HCT116 (cell line): ENCODE results near the gene ITPR2. TPM values are rescaled to one million over a fixed set of nuclear protein-coding genes. Genes with fewer than 3 reads are reported as not detected.

Source experiments
- ATAC-seq: fragments of 200-7000 bp; cut with Tn5 transposase; 2 replicates; pipeline ENCODE4 v1.9.1; 2020; ENCODE audit warnings: mild to moderate bottlenecking, moderate library complexity
- BruUV-seq: library from RNA; stranded (reverse); fragments of 400-500 nt; replicated peaks from 2 replicates; lab custom pipeline; 2021; lab: Mats Ljungman, UMichigan
- CTCF ChIA-PET: fragments of 300-600 bp; sonication (Branson Sonifier 250); formaldehyde crosslinking; loops from one replicate; lab custom pipeline; 2021; ENCODE audit warnings: antibody characterized with exemption; lab: Charles Lee
- POLR2A ChIA-PET: fragments of 300-600, 350-600 bp; sonication (Branson Sonifier 250); formaldehyde crosslinking; loops from one replicate; lab custom pipeline; 2021; ENCODE audit warnings: antibody characterized with exemption; lab: Charles Lee
- RAD21 ChIA-PET, 2 experiments: fragments of 300-600 bp; sonication (Branson Sonifier 250); formaldehyde crosslinking; loops; one replicate each; lab custom pipeline; 2023; ENCODE audit warnings: low total read pairs in 2 of 2; ENCODE audit not compliant: uncharacterized antibody in 2 of 2, unreplicated experiment in 2 of 2, low non-redundant PET in 1 of 2; lab: Charles Lee
- DNase-seq: peaks from one replicate; pipeline ENCODE4 v3.0.0-alpha.2; 2010; ENCODE audit warnings: low read depth, low spot score
- H2AFZ ChIP-seq: fragments of 200-600 bp; shearing (Covaris generic), sonication (generic); 2 replicates; pipeline ENCODE4 v1.6.1; 2017; ENCODE audit warnings: low read depth, mixed run types, mixed read lengths, antibody characterized with exemption, low read length; ENCODE audit not compliant: poor library complexity, severe bottlenecking
- H3K27ac ChIP-seq: 2 replicates; pipeline ENCODE4 v1.5.1; 2012; ENCODE audit warnings: low read depth, low read length
- H3K27me3 ChIP-seq: fragments of 200-600 bp; sonication (generic); 2 replicates; pipeline ENCODE4 v1.6.1; 2016; ENCODE audit warnings: mixed run types, low read length, mixed read lengths; ENCODE audit not compliant: insufficient read depth
- H3K36me3 ChIP-seq, 2 experiments: fragments of 200-500 bp in 1 of 2; fragments of 200-600 bp in 1 of 2; sonication (Bioruptor generic) in 1 of 2; sonication (generic) in 1 of 2; 2 replicates each; pipeline versions ENCODE4 v1.5.1 to v1.6.1; 2014 to 2016; ENCODE audit warnings: low read length in 2 of 2, inconsistent platforms in 1 of 2, mixed read lengths in 1 of 2, mixed run types in 1 of 2; ENCODE audit not compliant: insufficient read depth in 2 of 2, control insufficient read depth in 1 of 2
- H3K4me1 ChIP-seq, 2 experiments: fragments of 200-600 bp in 1 of 2; sonication (generic) in 1 of 2; 2 replicates each; pipeline versions ENCODE4 v1.5.1 to v1.6.1; 2012 to 2017; ENCODE audit warnings: low read length in 2 of 2, inconsistent platforms in 1 of 2, mild to moderate bottlenecking in 1 of 2, mixed read lengths in 1 of 2, mixed run types in 1 of 2, moderate library complexity in 1 of 2; ENCODE audit not compliant: insufficient read depth in 2 of 2, control insufficient read depth in 1 of 2
- H3K4me2 ChIP-seq: fragments of 200-600 bp; sonication (generic); 2 replicates; pipeline ENCODE4 v1.6.1; 2017; ENCODE audit warnings: mixed run types, low read length, mixed read lengths
- H3K4me3 ChIP-seq, 2 experiments: fragments of 200-600 bp in 1 of 2; sonication (generic) in 1 of 2; replicated peaks in 1 of 2; 2 replicates each; pipeline ENCODE4 v1.5.1; 2011 to 2016; ENCODE audit warnings: low read length in 2 of 2, control low read depth in 1 of 2, low read depth in 1 of 2, mild to moderate bottlenecking in 1 of 2, mixed read lengths in 1 of 2, mixed run types in 1 of 2
- H3K79me2 ChIP-seq: fragments of 200-600 bp; sonication (generic); 2 replicates; pipeline ENCODE4 v1.6.1; 2017; ENCODE audit warnings: mild to moderate bottlenecking, mixed run types, low read length, moderate library complexity, mixed read lengths; ENCODE audit not compliant: insufficient read depth
- H3K9ac ChIP-seq: fragments of 200-600 bp; sonication (generic); 2 replicates; pipeline ENCODE4 v1.6.1; 2016; ENCODE audit warnings: low read length, mixed read lengths
- H3K9me2 ChIP-seq: fragments of 200-600 bp; sonication (generic), shearing (Covaris generic); 2 replicates; pipeline ENCODE4 v1.6.1; 2017; ENCODE audit warnings: mixed run types, mild to moderate bottlenecking, moderate library complexity; ENCODE audit not compliant: insufficient read depth
- H3K9me3 ChIP-seq, 2 experiments: fragments of 200-500 bp in 1 of 2; fragments of 200-600 bp in 1 of 2; sonication (Bioruptor generic) in 1 of 2; sonication (generic) in 1 of 2; 2 replicates each; pipeline ENCODE4 v1.6.1; 2014 to 2017; ENCODE audit warnings: low read length in 2 of 2, mixed read lengths in 2 of 2, inconsistent platforms in 1 of 2, low read depth in 1 of 2, mild to moderate bottlenecking in 1 of 2, mixed run types in 1 of 2, moderate library complexity in 1 of 2; ENCODE audit not compliant: control insufficient read depth in 1 of 2, insufficient read depth in 1 of 2
- H4K20me1 ChIP-seq: fragments of 200-600 bp; sonication (generic), shearing (Covaris generic); 2 replicates; pipeline ENCODE4 v1.6.1; 2017; ENCODE audit warnings: mixed run types, mild to moderate bottlenecking, moderate library complexity; ENCODE audit not compliant: insufficient read depth
- ELF1 ChIP-seq: IDR thresholded peaks from 2 replicates; pipeline ENCODE4 v1.6.1; 2012; ENCODE audit warnings: low read depth, borderline replicate concordance
- EZH2 ChIP-seq: fragments of 200-600 bp; sonication (generic); IDR thresholded peaks from 2 replicates; pipeline ENCODE4 v1.6.1; 2017; ENCODE audit warnings: antibody characterized with exemption, mixed run types
- EZH2phosphoT487 ChIP-seq: fragments of 200-600 bp; IDR thresholded peaks from 2 replicates; pipeline ENCODE4 v1.6.1; 2018; ENCODE audit warnings: antibody characterized with exemption, borderline replicate concordance
- FOSL1 ChIP-seq: IDR thresholded peaks from 2 replicates; pipeline ENCODE4 v1.6.1; 2012; ENCODE audit warnings: low read depth
- SIN3A ChIP-seq: IDR thresholded peaks from 2 replicates; pipeline ENCODE4 v1.6.1; 2012; ENCODE audit warnings: low read depth
- SRF ChIP-seq: IDR thresholded peaks from 2 replicates; pipeline ENCODE4 v1.6.1; 2012; ENCODE audit warnings: low read depth
- YY1 ChIP-seq: IDR thresholded peaks from 2 replicates; pipeline ENCODE4 v1.6.1; 2011; ENCODE audit warnings: low read length, low read depth, moderate library complexity, mild to moderate bottlenecking; ENCODE audit not compliant: insufficient replicate concordance; ENCODE audit errors: extremely low read depth
- intact Hi-C: fragments of 100-400 bp; cut with micrococcal nuclease; formaldehyde crosslinking; loops from 2 replicates; pipeline ENCODE4 v1.10.0; 2022
- total RNA-seq: library from RNA; stranded (reverse); gene quantifications from one replicate; pipeline ENCODE4 v1.2.1, GENCODE V29; 2021; ENCODE audit not compliant: unreplicated experiment
- TF ChIP-seq, protein P1 (sequence below): IDR thresholded peaks from 2 replicates; pipeline ENCODE4 v1.6.1; 2012
- TF ChIP-seq, protein P2 (sequence below): IDR thresholded peaks from 2 replicates; pipeline ENCODE4 v1.6.1; 2012
- TF ChIP-seq, protein P3 (sequence below): IDR thresholded peaks from 2 replicates; pipeline ENCODE4 v1.6.1; 2011; ENCODE audit warnings: mild to moderate bottlenecking, low read length, moderate library complexity; ENCODE audit not compliant: insufficient replicate concordance; ENCODE audit errors: extremely low read depth
- TF ChIP-seq, protein P4 (sequence below), 3 experiments: fragments of 200-600 bp in 1 of 3; sonication (generic) in 1 of 3; IDR thresholded peaks in 2 of 3; conservative IDR thresholded peaks in 1 of 3; 2 replicates each; pipeline ENCODE4 v1.5.1; 2012 to 2017; ENCODE audit warnings: low read depth in 2 of 3, low read length in 2 of 3, antibody characterized with exemption in 1 of 3, borderline replicate concordance in 1 of 3, control low read depth in 1 of 3, mild to moderate bottlenecking in 1 of 3, mixed read lengths in 1 of 3, mixed run types in 1 of 3, moderate library complexity in 1 of 3; ENCODE audit not compliant: insufficient read depth in 1 of 3

The ITPR2 gene
- total RNA-seq, 1 experiment from 2014 or later = 6.5 TPM

DNA sequence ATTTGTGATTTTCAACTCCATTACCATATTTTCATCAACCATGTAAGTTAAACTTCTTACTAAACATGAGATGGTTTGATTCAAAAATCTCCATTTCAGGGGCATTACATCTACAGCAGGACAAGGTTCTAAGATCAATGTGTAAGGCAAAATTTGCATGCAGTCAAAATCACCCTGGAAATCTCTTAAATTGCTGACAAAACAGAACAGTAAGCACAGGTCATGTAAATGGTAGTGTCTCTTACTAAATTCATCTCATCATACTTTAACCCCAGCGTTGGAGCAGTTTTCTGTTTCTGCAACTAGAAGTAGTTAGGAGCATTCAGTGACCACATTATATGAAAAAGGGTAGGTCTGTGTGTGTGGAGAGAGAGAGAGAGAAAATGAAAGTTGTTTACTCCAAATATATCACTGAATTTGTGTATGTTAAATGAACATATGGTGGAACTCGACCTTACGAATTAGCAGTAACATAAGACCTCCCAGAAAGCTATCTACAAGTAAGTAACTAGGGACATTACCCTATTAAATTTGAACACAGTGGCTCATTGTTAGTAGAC is 410.1 kb downstream of the ITPR2 start:
- no peaks in the 10 kb centered on the region for H3K9me2 ChIP-seq
- H3K27ac ChIP-seq = no peak overlapping the region
- POLR2A ChIA-PET = no interaction called here
- no peaks in the 10 kb centered on the region for H4K20me1 ChIP-seq
- intact Hi-C loops = no loop called here
- CTCF ChIA-PET = no interaction called here
- TF ChIP-seq SIN3A (no peak), EZH2phosphoT487 (no peak), ELF1 (no peak), YY1 (no peak), FOSL1 (no peak), SRF (no peak), EZH2 (no peak)
- TF ChIP-seq, protein P1, sequence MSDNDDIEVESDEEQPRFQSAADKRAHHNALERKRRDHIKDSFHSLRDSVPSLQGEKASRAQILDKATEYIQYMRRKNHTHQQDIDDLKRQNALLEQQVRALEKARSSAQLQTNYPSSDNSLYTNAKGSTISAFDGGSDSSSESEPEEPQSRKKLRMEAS = no peak
- TF ChIP-seq, protein P2, sequence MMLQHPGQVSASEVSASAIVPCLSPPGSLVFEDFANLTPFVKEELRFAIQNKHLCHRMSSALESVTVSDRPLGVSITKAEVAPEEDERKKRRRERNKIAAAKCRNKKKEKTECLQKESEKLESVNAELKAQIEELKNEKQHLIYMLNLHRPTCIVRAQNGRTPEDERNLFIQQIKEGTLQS = no peak
- TF ChIP-seq, protein P3, sequence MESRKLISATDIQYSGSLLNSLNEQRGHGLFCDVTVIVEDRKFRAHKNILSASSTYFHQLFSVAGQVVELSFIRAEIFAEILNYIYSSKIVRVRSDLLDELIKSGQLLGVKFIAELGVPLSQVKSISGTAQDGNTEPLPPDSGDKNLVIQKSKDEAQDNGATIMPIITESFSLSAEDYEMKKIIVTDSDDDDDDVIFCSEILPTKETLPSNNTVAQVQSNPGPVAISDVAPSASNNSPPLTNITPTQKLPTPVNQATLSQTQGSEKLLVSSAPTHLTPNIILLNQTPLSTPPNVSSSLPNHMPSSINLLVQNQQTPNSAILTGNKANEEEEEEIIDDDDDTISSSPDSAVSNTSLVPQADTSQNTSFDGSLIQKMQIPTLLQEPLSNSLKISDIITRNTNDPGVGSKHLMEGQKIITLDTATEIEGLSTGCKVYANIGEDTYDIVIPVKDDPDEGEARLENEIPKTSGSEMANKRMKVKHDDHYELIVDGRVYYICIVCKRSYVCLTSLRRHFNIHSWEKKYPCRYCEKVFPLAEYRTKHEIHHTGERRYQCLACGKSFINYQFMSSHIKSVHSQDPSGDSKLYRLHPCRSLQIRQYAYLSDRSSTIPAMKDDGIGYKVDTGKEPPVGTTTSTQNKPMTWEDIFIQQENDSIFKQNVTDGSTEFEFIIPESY = no peak
- TF ChIP-seq, protein P4, sequence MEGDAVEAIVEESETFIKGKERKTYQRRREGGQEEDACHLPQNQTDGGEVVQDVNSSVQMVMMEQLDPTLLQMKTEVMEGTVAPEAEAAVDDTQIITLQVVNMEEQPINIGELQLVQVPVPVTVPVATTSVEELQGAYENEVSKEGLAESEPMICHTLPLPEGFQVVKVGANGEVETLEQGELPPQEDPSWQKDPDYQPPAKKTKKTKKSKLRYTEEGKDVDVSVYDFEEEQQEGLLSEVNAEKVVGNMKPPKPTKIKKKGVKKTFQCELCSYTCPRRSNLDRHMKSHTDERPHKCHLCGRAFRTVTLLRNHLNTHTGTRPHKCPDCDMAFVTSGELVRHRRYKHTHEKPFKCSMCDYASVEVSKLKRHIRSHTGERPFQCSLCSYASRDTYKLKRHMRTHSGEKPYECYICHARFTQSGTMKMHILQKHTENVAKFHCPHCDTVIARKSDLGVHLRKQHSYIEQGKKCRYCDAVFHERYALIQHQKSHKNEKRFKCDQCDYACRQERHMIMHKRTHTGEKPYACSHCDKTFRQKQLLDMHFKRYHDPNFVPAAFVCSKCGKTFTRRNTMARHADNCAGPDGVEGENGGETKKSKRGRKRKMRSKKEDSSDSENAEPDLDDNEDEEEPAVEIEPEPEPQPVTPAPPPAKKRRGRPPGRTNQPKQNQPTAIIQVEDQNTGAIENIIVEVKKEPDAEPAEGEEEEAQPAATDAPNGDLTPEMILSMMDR (IDR thresholded peaks at IDR 0.05 in 2 of 3, conservative IDR thresholded peaks at IDR 0.05 in 1 of 3; ENCODE audit: borderline replicate concordance in 1 of 3, insufficient read depth in 1 of 3, low read depth in 2 of 3, low read length in 2 of 3) = no peak
- TF ChIP-seq, all 23 proteins: peak for 0
- Histone ChIP-seq H3K27me3 (no peaks in the 10 kb centered on the region), H3K4me3 (no peak overlapping the region), H3K4me2 (no peak overlapping the region), H2AFZ (no peak overlapping the region), H3K9ac (no peak overlapping the region), H3K79me2 (no peaks in the 10 kb centered on the region), H3K36me3 (no peaks in the 10 kb centered on the region), H3K4me1 (no peaks in the 10 kb centered on the region), H3K9me3 (no peaks in the 10 kb centered on the region; a peak in 1 of 4 replicates)
- RAD21 ChIA-PET = no interaction called here
- DNase-seq (no peak), ATAC-seq (no peak)
- no TSS peak for BruUV-seq
